Measurements from ENCODE around the gene B3GAT3. TPM values are rescaled to one million over a fixed set of nuclear protein-coding genes. Genes with fewer than 3 reads are reported as not detected.

The B3GAT3 gene
- total RNA-seq, 2 donors from 2014 or later = 27.5 to 30.3 TPM

- Histone ChIP-seq H3K36me3 (peaks cover 50% of the 10 kb centered on the region), H3K9me3 (no peaks in the 10 kb centered on the region), H3K27me3 (replicated peaks; ENCODE audit: insufficient read depth) (no peaks in the 10 kb centered on the region), H3K4me1 (ENCODE audit: control insufficient read depth in 1 of 2, low read depth in 2 of 2) (peaks cover 27 to 42% of the 10 kb centered on the region in 2 donors), H3K4me3 (no peak overlapping the region), H3K27ac (no peak overlapping the region)
- DNase-seq (ENCODE audit: low spot score) (no peak), ATAC-seq (ENCODE audit: insufficient number of reproducible peaks, low FRiP score, low read depth) (no peak)
- TF ChIP-seq CTCF (IDR thresholded peaks at IDR 0.05) = no peak
Measured at GRCh38 chr11:62595124-62595523, 26.7 kb downstream of the B3GAT3 start.

GRCh38 chr11:62593434-62594044 lies 28.2 kb downstream of the B3GAT3 start:
- no peak for DNase-seq (ENCODE audit: low spot score)
- Histone ChIP-seq H3K9me3 (no peaks in the 10 kb centered on the region), H3K27me3 (replicated peaks; ENCODE audit: insufficient read depth) (no peaks in the 10 kb centered on the region), H3K27ac (peak overlapping the region in 1 of 2 donors; percentile 96), H3K4me1 (ENCODE audit: control insufficient read depth in 1 of 2, low read depth in 2 of 2) (peaks cover 12 to 32% of the 10 kb centered on the region in 2 donors), H3K36me3 (peaks cover 52% of the 10 kb centered on the region), H3K4me3 (no peak overlapping the region)
- TF ChIP-seq CTCF (IDR thresholded peaks at IDR 0.05) = peak; percentile 36
- no peak for ATAC-seq (ENCODE audit: insufficient number of reproducible peaks, low FRiP score, low read depth)

GRCh38 chr11:62592989-62593421 lies 28.8 kb downstream of the B3GAT3 start:
- DNase-seq (ENCODE audit: low spot score) (no peak), ATAC-seq (ENCODE audit: insufficient number of reproducible peaks, low FRiP score, low read depth) (no peak)
- Histone ChIP-seq H3K27me3 (replicated peaks; ENCODE audit: insufficient read depth) (no peaks in the 10 kb centered on the region), H3K9me3 (no peaks in the 10 kb centered on the region), H3K36me3 (peaks cover 49% of the 10 kb centered on the region), H3K4me3 (no peak overlapping the region), H3K27ac (peak overlapping the region; percentile 89 to 96), H3K4me1 (ENCODE audit: control insufficient read depth in 1 of 2, low read depth in 2 of 2) (peaks cover 12 to 27% of the 10 kb centered on the region in 2 donors)
- TF ChIP-seq CTCF (IDR thresholded peaks at IDR 0.05) = no peak

- peak overlapping the region; percentile 89 to 96 for H3K27ac ChIP-seq
- H3K9me3 ChIP-seq = no peaks in the 10 kb centered on the region
- H3K36me3 ChIP-seq = peaks cover 49% of the 10 kb centered on the region
- no peaks in the 10 kb centered on the region for H3K27me3 ChIP-seq (replicated peaks; ENCODE audit: insufficient read depth)
- peak overlapping the region; percentile 80 for H3K4me3 ChIP-seq
- no peak for ATAC-seq (ENCODE audit: insufficient number of reproducible peaks, low FRiP score, low read depth)
- peaks cover 12 to 27% of the 10 kb centered on the region in 2 donors for H3K4me1 ChIP-seq (ENCODE audit: control insufficient read depth in 1 of 2, low read depth in 2 of 2)
- no peak for TF ChIP-seq CTCF (IDR thresholded peaks at IDR 0.05)
- no peak for DNase-seq (ENCODE audit: low spot score)
Measured at GRCh38 chr11:62592146-62592815, 29.5 kb downstream of the B3GAT3 start.

- Histone ChIP-seq H3K9me3 (no peaks in the 10 kb centered on the region), H3K27me3 (replicated peaks; ENCODE audit: insufficient read depth) (no peaks in the 10 kb centered on the region), H3K4me1 (ENCODE audit: control insufficient read depth in 1 of 2, low read depth in 2 of 2) (peaks cover 12 to 27% of the 10 kb centered on the region in 2 donors), H3K36me3 (peaks cover 43% of the 10 kb centered on the region), H3K4me3 (peak within 1 kb of the TSS; percentile 80), H3K27ac (peak within 1 kb of the TSS; percentile 89 to 96)
- DNase-seq (ENCODE audit: low spot score) (peak; percentile 91), ATAC-seq (ENCODE audit: insufficient number of reproducible peaks, low FRiP score, low read depth) (peak; percentile 98)
- TF ChIP-seq CTCF (IDR thresholded peaks at IDR 0.05) = no peak
Measured at GRCh38 chr11:62591448-62592145, 30.2 kb downstream of the B3GAT3 start, which contains the start of gene TUT1. Gene TUT1 (minus strand): TSS chr11:62591523. CDS start chr11:62591485, 38 bp downstream.

Measured in thoracic aorta (tissue), 2 donors.